ENCODE data around the gene PCID2. TPM values are rescaled to one million over a fixed set of nuclear protein-coding genes. Genes with fewer than 3 reads are reported as not detected.

Gene PCID2
- total RNA-seq, 1 donor: 48.5 TPM

- H2AFZ ChIP-seq (ENCODE audit: low read length): no peak overlapping the region
- H3K4me2 ChIP-seq (ENCODE audit: insufficient read depth, low read length): no peak overlapping the region
- peaks cover 27% of the 10 kb centered on the region for H3K36me3 ChIP-seq (ENCODE audit: insufficient read depth, low read length)
- no peaks in the 10 kb centered on the region for H3K9me3 ChIP-seq (ENCODE audit: low read depth, low read length)
- peaks cover 18% of the 10 kb centered on the region for H3K4me1 ChIP-seq (ENCODE audit: insufficient read depth, low read length)
- peaks cover 69% of the 10 kb centered on the region for H4K20me1 ChIP-seq (ENCODE audit: insufficient read depth, low read length)
- TF ChIP-seq, protein P1, sequence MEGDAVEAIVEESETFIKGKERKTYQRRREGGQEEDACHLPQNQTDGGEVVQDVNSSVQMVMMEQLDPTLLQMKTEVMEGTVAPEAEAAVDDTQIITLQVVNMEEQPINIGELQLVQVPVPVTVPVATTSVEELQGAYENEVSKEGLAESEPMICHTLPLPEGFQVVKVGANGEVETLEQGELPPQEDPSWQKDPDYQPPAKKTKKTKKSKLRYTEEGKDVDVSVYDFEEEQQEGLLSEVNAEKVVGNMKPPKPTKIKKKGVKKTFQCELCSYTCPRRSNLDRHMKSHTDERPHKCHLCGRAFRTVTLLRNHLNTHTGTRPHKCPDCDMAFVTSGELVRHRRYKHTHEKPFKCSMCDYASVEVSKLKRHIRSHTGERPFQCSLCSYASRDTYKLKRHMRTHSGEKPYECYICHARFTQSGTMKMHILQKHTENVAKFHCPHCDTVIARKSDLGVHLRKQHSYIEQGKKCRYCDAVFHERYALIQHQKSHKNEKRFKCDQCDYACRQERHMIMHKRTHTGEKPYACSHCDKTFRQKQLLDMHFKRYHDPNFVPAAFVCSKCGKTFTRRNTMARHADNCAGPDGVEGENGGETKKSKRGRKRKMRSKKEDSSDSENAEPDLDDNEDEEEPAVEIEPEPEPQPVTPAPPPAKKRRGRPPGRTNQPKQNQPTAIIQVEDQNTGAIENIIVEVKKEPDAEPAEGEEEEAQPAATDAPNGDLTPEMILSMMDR (IDR thresholded peaks at IDR 0.05; ENCODE audit: extremely low read depth, low read depth, low read length): no peak
- DNase-seq (ENCODE audit: insufficient read length, low spot score, missing footprints): peak; percentile 92
- H3K79me2 ChIP-seq (ENCODE audit: insufficient read depth, low read length): peaks cover 95% of the 10 kb centered on the region
- no peaks in the 10 kb centered on the region for H3K27me3 ChIP-seq (ENCODE audit: insufficient read depth, low read length)
- no peak overlapping the region for H3K27ac ChIP-seq (ENCODE audit: low read depth, low read length)
- H3K4me3 ChIP-seq (ENCODE audit: insufficient read depth, low read length): no peak overlapping the region
These were observed 10.9 kb upstream of the PCID2 start for GRCh38 chr13:113219256-113219940.

GRCh38 chr13:113218586-113218985, 10.1 kb upstream of the PCID2 start:
- Histone ChIP-seq H3K4me2 (ENCODE audit: insufficient read depth, low read length) (no peak overlapping the region), H3K79me2 (ENCODE audit: insufficient read depth, low read length) (peaks cover 97% of the 10 kb centered on the region), H3K36me3 (ENCODE audit: insufficient read depth, low read length) (peaks cover 22% of the 10 kb centered on the region), H3K4me3 (ENCODE audit: insufficient read depth, low read length) (no peak overlapping the region), H4K20me1 (ENCODE audit: insufficient read depth, low read length) (peaks cover 73% of the 10 kb centered on the region), H3K9me3 (ENCODE audit: low read depth, low read length) (no peaks in the 10 kb centered on the region), H3K4me1 (ENCODE audit: insufficient read depth, low read length) (peaks cover 18% of the 10 kb centered on the region), H2AFZ (ENCODE audit: low read length) (no peak overlapping the region), H3K27me3 (ENCODE audit: insufficient read depth, low read length) (no peaks in the 10 kb centered on the region), H3K27ac (ENCODE audit: low read depth, low read length) (no peak overlapping the region)
- no peak for DNase-seq (ENCODE audit: insufficient read length, low spot score, missing footprints)
- TF ChIP-seq, protein P1 (IDR thresholded peaks at IDR 0.05; ENCODE audit: extremely low read depth, low read depth, low read length): no peak

GRCh38 chr13:113216254-113217048, 8.0 kb upstream of the PCID2 start:
- Histone ChIP-seq H3K4me2 (ENCODE audit: insufficient read depth, low read length) (peak overlapping the region; percentile 59), H4K20me1 (ENCODE audit: insufficient read depth, low read length) (peaks cover 69% of the 10 kb centered on the region), H3K9me3 (ENCODE audit: low read depth, low read length) (no peaks in the 10 kb centered on the region), H3K4me3 (ENCODE audit: insufficient read depth, low read length) (no peak overlapping the region), H3K79me2 (ENCODE audit: insufficient read depth, low read length) (peaks cover 97% of the 10 kb centered on the region), H3K27ac (ENCODE audit: low read depth, low read length) (peak overlapping the region; percentile 46), H3K27me3 (ENCODE audit: insufficient read depth, low read length) (no peaks in the 10 kb centered on the region), H2AFZ (ENCODE audit: low read length) (no peak overlapping the region), H3K4me1 (ENCODE audit: insufficient read depth, low read length) (peaks cover 18% of the 10 kb centered on the region), H3K36me3 (ENCODE audit: insufficient read depth, low read length) (peaks cover 27% of the 10 kb centered on the region)
- TF ChIP-seq, protein P1 (IDR thresholded peaks at IDR 0.05; ENCODE audit: extremely low read depth, low read depth, low read length): no peak
- DNase-seq (ENCODE audit: insufficient read length, low spot score, missing footprints): peak; percentile 94

- Histone ChIP-seq H3K27ac (ENCODE audit: low read depth, low read length) (no peak overlapping the region), H3K4me1 (ENCODE audit: insufficient read depth, low read length) (peaks cover 34% of the 10 kb centered on the region), H3K4me3 (ENCODE audit: insufficient read depth, low read length) (no peak overlapping the region), H3K36me3 (ENCODE audit: insufficient read depth, low read length) (peaks cover 5% of the 10 kb centered on the region), H3K4me2 (ENCODE audit: insufficient read depth, low read length) (no peak overlapping the region), H3K9me3 (ENCODE audit: low read depth, low read length) (no peaks in the 10 kb centered on the region), H2AFZ (ENCODE audit: low read length) (no peak overlapping the region), H3K27me3 (ENCODE audit: insufficient read depth, low read length) (no peaks in the 10 kb centered on the region), H3K79me2 (ENCODE audit: insufficient read depth, low read length) (peaks cover 89% of the 10 kb centered on the region), H4K20me1 (ENCODE audit: insufficient read depth, low read length) (peaks cover 54% of the 10 kb centered on the region)
- DNase-seq (ENCODE audit: insufficient read length, low spot score, missing footprints): no peak
- TF ChIP-seq, protein P1 (IDR thresholded peaks at IDR 0.05; ENCODE audit: extremely low read depth, low read depth, low read length): peak; percentile 9
These were observed 3.3 kb upstream of the PCID2 start for GRCh38 chr13:113211774-113212173.
